GM21381 (cell line): ENCODE results near the gene ALDH1B1.
"Not testable (repeated sequence)": the region's sequence is repeated elsewhere in the genome, so short reads cannot be mapped to it uniquely, and the experiment has no call there.

ENCODE experiments used
- ATAC-seq: cut with Tn5 transposase; IDR thresholded peaks from one replicate; pipeline ENCODE4 v1.9.1; 2021; ENCODE audit warnings: mild to moderate bottlenecking, moderate library complexity; ENCODE audit not compliant: unreplicated experiment

Gene ALDH1B1

GRCh38 chr9:38360839-38361472 lies 31.5 kb upstream of the ALDH1B1 start:
- no peak for ATAC-seq

- no peak for ATAC-seq
Measured at GRCh38 chr9:38361473-38361850, 31.0 kb upstream of the ALDH1B1 start.

GRCh38 chr9:38362852-38363588 lies 29.5 kb upstream of the ALDH1B1 start:
- ATAC-seq = peak; percentile 75

GRCh38 chr9:38363589-38363925 lies 28.9 kb upstream of the ALDH1B1 start:
- no peak for ATAC-seq

GRCh38 chr9:38367898-38368297 lies 24.6 kb upstream of the ALDH1B1 start:
- ATAC-seq = no peak

- no peak for ATAC-seq
Measured at GRCh38 chr9:38368731-38369130, 23.8 kb upstream of the ALDH1B1 start.

GRCh38 chr9:38370176-38370575 lies 22.3 kb upstream of the ALDH1B1 start:
- no peak for ATAC-seq

- no peak for ATAC-seq
Measured at GRCh38 chr9:38371495-38371894, 21.0 kb upstream of the ALDH1B1 start.

GRCh38 chr9:38372762-38373619 lies 19.5 kb upstream of the ALDH1B1 start:
- no peak for ATAC-seq

GRCh38 chr9:38373679-38374078 lies 18.8 kb upstream of the ALDH1B1 start:
- ATAC-seq = no peak

GRCh38 chr9:38374847-38375571 lies 17.5 kb upstream of the ALDH1B1 start:
- no peak for ATAC-seq

- ATAC-seq = no peak
Measured at GRCh38 chr9:38375572-38375963, 16.9 kb upstream of the ALDH1B1 start.

- ATAC-seq = no peak
Measured at GRCh38 chr9:38376021-38376670, 16.4 kb upstream of the ALDH1B1 start.

GRCh38 chr9:38377336-38378083 lies 15.0 kb upstream of the ALDH1B1 start:
- not testable (repeated sequence) for ATAC-seq

- ATAC-seq = no peak
Measured at GRCh38 chr9:38380230-38380871, 12.2 kb upstream of the ALDH1B1 start.

- ATAC-seq = no peak
Measured at GRCh38 chr9:38380872-38381534, 11.5 kb upstream of the ALDH1B1 start.

- ATAC-seq = no peak
Measured at GRCh38 chr9:38382141-38382540, 10.4 kb upstream of the ALDH1B1 start.

- no peak for ATAC-seq
Measured at GRCh38 chr9:38384990-38385848, 7.3 kb upstream of the ALDH1B1 start.
